Measurements from ENCODE around the gene KCNH2.

The KCNH2 gene

DNA sequence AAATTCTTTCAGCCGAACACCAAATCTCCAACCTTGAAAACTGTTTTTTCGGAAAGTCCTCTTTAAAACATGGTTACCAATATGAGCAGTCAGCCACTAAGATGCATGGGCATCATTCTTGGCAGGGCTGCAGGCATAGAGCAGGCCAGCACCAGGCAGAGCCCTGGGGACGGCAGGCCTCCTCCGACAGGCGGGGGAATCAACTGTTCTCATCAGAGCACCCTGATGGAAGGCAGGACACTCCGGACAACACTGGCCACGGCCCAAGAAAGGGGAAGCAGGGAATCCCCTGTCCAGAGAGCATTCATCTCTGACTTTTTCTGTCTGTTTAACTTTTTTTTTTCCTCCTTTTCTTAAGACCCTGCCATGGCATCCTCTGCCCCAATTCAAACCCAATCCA lies 11.3 kb upstream of the KCNH2 start:
- POLR2A ChIA-PET: no interaction called here
- DNase-seq (ENCODE audit: extremely low spot score): no peak
- CTCF ChIA-PET: interaction anchor here (0.7 to 1.3 kb wide), 5 partner anchors 9 to 88 kb away, joined by 3 to 7 read pairs (median 4); no protein-coding TSS in a partner anchor
- TF ChIP-seq SP1 (IDR thresholded peaks at IDR 0.05) (no peak), CTBP1 (IDR thresholded peaks at IDR 0.05; ENCODE audit: borderline replicate concordance) (no peak), PKNOX1 (IDR thresholded peaks at IDR 0.05) (no peak)

DNA sequence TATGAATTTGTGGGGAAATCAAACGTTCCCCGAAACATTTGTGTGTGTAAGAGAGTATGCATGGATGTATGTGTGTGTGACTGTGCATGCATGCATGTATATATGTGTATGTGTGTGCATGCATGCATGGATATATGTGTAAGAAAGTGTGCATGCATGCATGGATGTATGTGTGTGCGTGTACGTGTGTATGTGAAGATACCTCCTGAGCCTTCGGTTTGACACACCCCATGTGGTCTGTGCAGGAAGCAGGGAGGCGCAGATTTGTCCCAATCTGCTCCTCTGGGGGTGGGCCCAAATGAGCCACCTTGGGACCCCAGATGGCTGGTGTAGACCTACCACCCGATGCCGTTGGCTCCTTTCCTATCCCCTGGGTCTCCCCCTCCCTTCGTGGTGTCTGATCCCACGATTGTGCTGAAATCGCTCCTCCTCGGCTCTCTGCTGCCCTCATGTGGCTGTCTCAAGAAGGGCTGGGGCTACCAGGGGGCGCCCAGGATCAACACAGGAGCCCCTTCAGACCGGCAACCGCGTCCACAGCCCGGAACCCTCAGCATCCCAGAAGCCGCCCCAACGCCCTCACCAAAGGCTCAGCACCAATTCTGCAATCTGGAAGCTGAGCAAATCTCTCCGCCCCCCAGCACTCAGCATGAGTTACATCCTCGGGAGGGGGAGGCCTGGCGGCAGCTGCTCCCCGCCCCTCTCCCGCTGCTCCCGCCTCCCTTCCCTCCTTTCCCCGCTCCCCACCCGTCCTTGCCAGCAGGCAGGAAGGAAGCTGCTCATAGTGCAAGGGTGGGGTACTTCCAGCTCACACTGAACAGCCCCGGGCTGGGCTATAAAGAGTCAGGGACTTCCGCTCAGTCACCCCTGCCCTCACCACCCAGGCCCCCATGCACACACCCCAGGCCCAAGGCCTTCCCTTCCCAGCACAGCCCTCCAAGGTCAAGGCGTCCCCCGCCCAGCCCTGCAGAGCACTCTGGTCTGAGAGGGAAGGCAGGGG lies 10.4 kb upstream of the KCNH2 start:
- CTCF ChIA-PET: interaction anchor here (0.7 to 1.3 kb wide), 6 partner anchors 8 to 219 kb away, joined by 3 to 7 read pairs (median 4); no protein-coding TSS in a partner anchor
- no peak for TF ChIP-seq FOXK2 (IDR thresholded peaks at IDR 0.05)
- no peak for TF ChIP-seq LEF1 (IDR thresholded peaks at IDR 0.05; ENCODE audit: borderline replicate concordance)
- TF ChIP-seq CTBP1 (IDR thresholded peaks at IDR 0.05; ENCODE audit: borderline replicate concordance): peak; percentile 20; the same call in 1 of the 2 replicates
- TF ChIP-seq HDGF (IDR thresholded peaks at IDR 0.05; ENCODE audit: borderline replicate concordance): no peak
- peak; percentile 93 for DNase-seq (ENCODE audit: extremely low spot score)
- POLR2A ChIA-PET: no interaction called here

GRCh38 chr7:150986556-150986955 lies 8.4 kb upstream of the KCNH2 start:
- no peak for TF ChIP-seq TARDBP (IDR thresholded peaks at IDR 0.05)
- no peak for TF ChIP-seq ZNF384 (IDR thresholded peaks at IDR 0.05)
- CTCF ChIA-PET: interaction anchor here (0.7 to 4.5 kb wide), 12 partner anchors 19 to 206 kb away, joined by 3 to 51 read pairs (median 4); no protein-coding TSS in a partner anchor
- POLR2A ChIA-PET: no interaction called here
- no peak for DNase-seq (ENCODE audit: extremely low spot score)

DNA sequence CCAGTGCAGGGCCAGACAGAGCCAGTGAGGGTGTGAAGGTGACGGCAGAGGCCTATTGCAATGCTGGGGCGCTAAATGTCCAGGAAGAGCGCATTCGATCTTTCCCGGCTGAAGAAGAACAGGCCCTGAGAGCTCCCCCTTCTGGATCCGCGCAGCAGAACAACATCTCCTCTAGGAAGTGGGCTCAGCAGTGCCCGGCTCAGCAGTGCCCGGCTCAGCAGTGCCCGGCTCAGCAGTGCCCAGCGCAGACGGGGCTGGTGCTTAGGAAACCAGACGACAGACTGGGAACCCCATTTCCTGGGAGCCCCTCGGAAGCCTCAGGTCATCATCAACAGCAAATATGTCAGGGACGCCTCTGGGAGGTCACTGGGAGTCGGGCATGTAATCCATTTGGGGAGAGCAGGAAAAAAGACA lies 8.0 kb upstream of the KCNH2 start:
- POLR2A ChIA-PET: no interaction called here

GRCh38 chr7:150983893-150984368 lies 5.8 kb upstream of the KCNH2 start:
- ChIA-PET CTCF (interaction anchor here (0.5 to 4.5 kb wide), 10 partner anchors 8 to 772 kb away, joined by 3 to 51 read pairs (median 6); no protein-coding TSS in a partner anchor), POLR2A (no interaction called here)
- peak; percentile 68 for DNase-seq (ENCODE audit: extremely low spot score)
- no peak for TF ChIP-seq SP1 (IDR thresholded peaks at IDR 0.05)
- no peak for TF ChIP-seq FOXK2 (IDR thresholded peaks at IDR 0.05)
- TF ChIP-seq ELF4 (IDR thresholded peaks at IDR 0.05): no peak
- no peak for TF ChIP-seq BHLHE40 (IDR thresholded peaks at IDR 0.05; ENCODE audit: borderline replicate concordance)
- TF ChIP-seq L3MBTL2 (conservative IDR thresholded peaks at IDR 0.05): no peak
- TF ChIP-seq TARDBP (IDR thresholded peaks at IDR 0.05): no peak
- no peak for TF ChIP-seq FOXM1 (IDR thresholded peaks at IDR 0.05; ENCODE audit: borderline replicate concordance)
- no peak for TF ChIP-seq ARNT (IDR thresholded peaks at IDR 0.05)
- TF ChIP-seq FOXA1 (IDR thresholded peaks at IDR 0.05): no peak
- TF ChIP-seq ZNF384 (IDR thresholded peaks at IDR 0.05): no peak
- TF ChIP-seq PKNOX1 (IDR thresholded peaks at IDR 0.05): no peak
- TF ChIP-seq SUZ12 (IDR thresholded peaks at IDR 0.05): no peak
- no peak for TF ChIP-seq CTBP1 (IDR thresholded peaks at IDR 0.05; ENCODE audit: borderline replicate concordance)
- no peak for TF ChIP-seq NFRKB (IDR thresholded peaks at IDR 0.05)
- no peak for TF ChIP-seq LEF1 (IDR thresholded peaks at IDR 0.05; ENCODE audit: borderline replicate concordance)

More for the DNA sequence above, 8.0 kb upstream of the KCNH2 start:
- TF ChIP-seq L3MBTL2 (conservative IDR thresholded peaks at IDR 0.05) (no peak), SP1 (IDR thresholded peaks at IDR 0.05) (no peak), FOXK2 (IDR thresholded peaks at IDR 0.05) (no peak), ARNT (IDR thresholded peaks at IDR 0.05) (no peak)
- peak; percentile 76 for DNase-seq (ENCODE audit: extremely low spot score)
- CTCF ChIA-PET: interaction anchor here (0.6 to 4.5 kb wide), 23 partner anchors 9 to 205 kb away, joined by 3 to 51 read pairs (median 4); no protein-coding TSS in a partner anchor

DNA sequence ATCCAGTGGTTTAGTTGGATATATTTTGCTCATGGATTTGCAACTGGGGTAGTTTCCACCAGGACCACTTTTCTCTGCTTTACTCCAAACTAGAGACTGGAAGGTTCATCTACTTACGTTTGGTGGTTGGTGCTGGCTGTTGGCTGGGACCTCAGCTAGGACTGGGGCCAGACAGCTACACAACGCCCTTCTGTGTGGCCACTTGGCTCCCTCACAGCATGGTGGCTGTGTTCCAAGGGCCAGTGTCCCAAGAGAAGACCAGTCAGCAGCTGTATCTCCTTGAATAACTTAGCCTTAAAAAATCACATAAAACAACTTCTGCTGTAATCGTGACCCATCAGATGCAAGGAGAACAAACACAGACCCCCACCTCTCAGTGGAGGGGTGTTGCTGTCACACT lies 4.2 kb upstream of the KCNH2 start:
- CTCF ChIA-PET: no interaction called here
- DNase-seq (ENCODE audit: extremely low spot score): no peak
- no peak for TF ChIP-seq SUZ12 (IDR thresholded peaks at IDR 0.05)
- no peak for TF ChIP-seq FOXK2 (IDR thresholded peaks at IDR 0.05)
- no peak for TF ChIP-seq ZNF384 (IDR thresholded peaks at IDR 0.05)
- no peak for TF ChIP-seq ELF4 (IDR thresholded peaks at IDR 0.05)
- no peak for TF ChIP-seq FOXA1 (IDR thresholded peaks at IDR 0.05)
- TF ChIP-seq HDGF (IDR thresholded peaks at IDR 0.05; ENCODE audit: borderline replicate concordance): no peak
- POLR2A ChIA-PET: no interaction called here

DNA sequence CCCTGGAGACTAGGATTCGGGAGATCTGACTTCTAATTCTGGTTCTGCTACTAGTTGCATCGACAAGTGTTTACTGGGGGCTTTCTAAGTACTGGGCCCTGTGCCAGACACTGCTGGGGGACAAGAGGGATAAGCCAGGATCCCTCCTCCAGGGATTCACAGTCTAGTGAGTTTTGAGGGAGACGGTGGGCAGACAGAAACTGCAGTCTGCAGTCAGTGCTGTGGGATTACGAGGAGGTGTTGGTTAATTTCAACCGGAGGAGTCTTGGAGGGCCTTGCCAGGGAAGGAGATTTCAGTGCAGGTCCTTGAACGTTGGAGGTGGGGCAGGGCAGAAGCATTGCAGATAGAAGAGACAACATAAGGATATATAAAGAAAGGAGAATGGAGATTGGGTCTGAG lies 3.5 kb upstream of the KCNH2 start:
- no peak for TF ChIP-seq FOXK2 (IDR thresholded peaks at IDR 0.05)
- no peak for TF ChIP-seq TARDBP (IDR thresholded peaks at IDR 0.05)
- TF ChIP-seq ARNT (IDR thresholded peaks at IDR 0.05): no peak
- no peak for TF ChIP-seq SP1 (IDR thresholded peaks at IDR 0.05)
- TF ChIP-seq HDGF (IDR thresholded peaks at IDR 0.05; ENCODE audit: borderline replicate concordance): no peak
- TF ChIP-seq L3MBTL2 (conservative IDR thresholded peaks at IDR 0.05): no peak
- no peak for TF ChIP-seq ELF4 (IDR thresholded peaks at IDR 0.05)
- POLR2A ChIA-PET: no interaction called here
- no peak for DNase-seq (ENCODE audit: extremely low spot score)
- CTCF ChIA-PET: no interaction called here

Data from HEK293T (cell line).